Cardiac muscle cell (in vitro differentiated cells and primary cell): Measurements from ENCODE around the gene LASP1. TPM values are rescaled to one million over a fixed set of nuclear protein-coding genes. Genes with fewer than 3 reads are reported as not detected.

Source experiments
- DNase-seq, 2 donors: peaks; one replicate each; pipeline versions ENCODE4 v3.0.0 to v3.0.0-alpha.2; 2010 to 2017; ENCODE audit warnings: low read depth in 1 of 2, low spot score in 1 of 2
- H3K27ac ChIP-seq: fragments of 200-600 bp; sonication (generic); 2 replicates; pipeline ENCODE4 v1.5.1; 2016
- H3K27me3 ChIP-seq: fragments of 200-600 bp; sonication (generic); 2 replicates; pipeline ENCODE4 v1.6.0; 2016; ENCODE audit warnings: control low read depth
- H3K36me3 ChIP-seq: fragments of 200-600 bp; sonication (generic); 2 replicates; pipeline ENCODE4 v1.5.1; 2016; ENCODE audit warnings: control low read depth
- H3K4me1 ChIP-seq: fragments of 200-600 bp; sonication (generic); 2 replicates; pipeline ENCODE4 v1.8.1; 2017; ENCODE audit warnings: low read depth, mild to moderate bottlenecking, mixed run types
- H3K4me3 ChIP-seq: fragments of 200-600 bp; sonication (generic); 2 replicates; pipeline ENCODE4 v1.5.1; 2016; ENCODE audit warnings: mild to moderate bottlenecking
- H3K9me3 ChIP-seq: fragments of 200-600 bp; sonication (generic); 2 replicates; pipeline ENCODE4 v1.5.1; 2017; ENCODE audit warnings: low read depth, mild to moderate bottlenecking, control low read depth
- polyA plus RNA-seq: library from polyadenylated mRNA; unstranded; fragments of >200 nt; fragmentation: Nextera tagmentation; extraction: Ambion mirVana; gene quantifications from 2 replicates; pipeline ENCODE4 v1.2.1, GENCODE V29; 2016
- total RNA-seq: library from RNA; depleted of rRNA; stranded (reverse); fragments of >200 nt; gene quantifications from 2 replicates; pipeline ENCODE4 v1.2.3, GENCODE V29; 2016
- TF ChIP-seq, protein P1 (sequence below): IDR thresholded peaks from 2 replicates; pipeline ENCODE4 v1.5.1; 2012; ENCODE audit warnings: low read depth, mild to moderate bottlenecking, low read length

LASP1 gene
- total and polyA plus RNA-seq, 2 experiments from 2014 or later = 28.1 to 46.0 TPM

DNA sequence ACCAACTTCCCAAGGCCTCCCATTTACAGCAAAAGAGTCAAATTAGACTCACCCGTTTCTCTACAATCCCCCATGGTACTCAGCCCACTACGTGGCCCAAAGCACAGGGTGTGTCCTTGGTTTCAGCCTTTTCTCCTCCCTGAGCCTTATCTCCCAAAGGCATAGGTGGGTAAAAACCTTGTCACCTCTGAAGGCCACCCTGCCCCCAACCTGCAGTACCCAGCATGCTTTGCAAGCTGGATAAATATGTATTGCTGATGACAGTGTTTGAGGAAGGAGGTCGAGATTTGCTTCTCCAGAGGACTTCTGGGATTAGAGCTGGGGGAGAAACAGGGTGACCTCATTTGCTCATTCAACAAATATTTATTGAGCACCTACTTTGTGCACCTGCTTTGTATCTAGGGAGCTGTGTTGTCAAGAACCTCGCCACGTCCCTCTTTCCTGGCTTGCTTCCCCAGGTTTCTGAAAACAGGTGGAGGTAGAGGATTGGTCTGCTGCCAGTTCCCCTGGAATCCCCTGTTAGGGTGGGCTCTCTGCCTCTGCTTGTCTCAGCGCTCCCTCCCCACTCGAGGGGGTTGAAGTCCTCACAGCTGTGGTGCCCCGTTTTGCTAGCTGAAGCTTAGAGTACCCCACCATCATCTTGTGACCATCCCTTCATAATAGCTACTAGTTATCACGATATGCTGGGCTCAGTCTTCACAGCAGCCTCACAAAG, 3.0 kb downstream of the LASP1 start:
- DNase-seq = no peak
- TF ChIP-seq, protein P1, sequence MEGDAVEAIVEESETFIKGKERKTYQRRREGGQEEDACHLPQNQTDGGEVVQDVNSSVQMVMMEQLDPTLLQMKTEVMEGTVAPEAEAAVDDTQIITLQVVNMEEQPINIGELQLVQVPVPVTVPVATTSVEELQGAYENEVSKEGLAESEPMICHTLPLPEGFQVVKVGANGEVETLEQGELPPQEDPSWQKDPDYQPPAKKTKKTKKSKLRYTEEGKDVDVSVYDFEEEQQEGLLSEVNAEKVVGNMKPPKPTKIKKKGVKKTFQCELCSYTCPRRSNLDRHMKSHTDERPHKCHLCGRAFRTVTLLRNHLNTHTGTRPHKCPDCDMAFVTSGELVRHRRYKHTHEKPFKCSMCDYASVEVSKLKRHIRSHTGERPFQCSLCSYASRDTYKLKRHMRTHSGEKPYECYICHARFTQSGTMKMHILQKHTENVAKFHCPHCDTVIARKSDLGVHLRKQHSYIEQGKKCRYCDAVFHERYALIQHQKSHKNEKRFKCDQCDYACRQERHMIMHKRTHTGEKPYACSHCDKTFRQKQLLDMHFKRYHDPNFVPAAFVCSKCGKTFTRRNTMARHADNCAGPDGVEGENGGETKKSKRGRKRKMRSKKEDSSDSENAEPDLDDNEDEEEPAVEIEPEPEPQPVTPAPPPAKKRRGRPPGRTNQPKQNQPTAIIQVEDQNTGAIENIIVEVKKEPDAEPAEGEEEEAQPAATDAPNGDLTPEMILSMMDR = no peak
- Histone ChIP-seq H3K27me3 (no peaks in the 10 kb centered on the region), H3K4me1 (peaks cover 29% of the 10 kb centered on the region), H3K9me3 (no peaks in the 10 kb centered on the region), H3K4me3 (no peak overlapping the region), H3K27ac (no peak overlapping the region), H3K36me3 (no peaks in the 10 kb centered on the region)

DNA sequence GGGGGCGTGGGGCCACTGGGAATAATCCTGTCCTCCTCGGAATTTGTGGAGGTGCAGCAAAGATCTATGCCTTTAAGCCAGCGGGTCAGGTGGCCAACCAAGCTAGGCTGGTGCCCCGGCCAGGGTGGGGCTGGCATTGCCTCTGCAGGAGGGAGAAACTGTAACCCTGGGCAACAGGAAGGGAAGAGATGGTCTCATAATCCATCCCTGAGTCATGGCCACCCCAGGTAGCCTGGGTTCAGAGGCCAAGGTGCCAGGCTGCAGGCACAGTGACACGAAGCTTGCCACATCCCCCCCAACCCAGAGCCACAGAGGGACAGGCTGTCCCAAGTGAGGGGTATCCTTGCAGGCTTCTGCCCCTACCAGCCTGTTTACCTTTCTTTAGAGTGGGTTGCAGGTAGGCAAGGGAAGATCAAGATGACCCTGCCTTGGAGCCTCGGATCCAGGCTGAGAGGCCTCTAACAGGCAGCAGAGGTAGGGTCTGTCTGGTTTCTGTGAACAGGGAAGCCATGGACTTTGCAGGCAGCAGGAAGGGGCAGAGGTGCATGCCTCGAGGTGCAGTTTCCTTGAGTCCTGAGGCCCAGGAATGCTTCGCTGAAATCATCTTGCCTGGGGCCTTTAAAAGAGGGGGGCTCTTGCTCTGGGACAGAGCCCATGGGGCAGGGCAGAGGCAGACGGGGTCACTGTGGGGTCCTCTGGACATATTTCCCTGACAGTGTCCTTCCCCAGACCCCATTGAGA, 4.0 kb downstream of the LASP1 start:
- no peaks in the 10 kb centered on the region for H3K36me3 ChIP-seq
- H3K4me3 ChIP-seq = no peak overlapping the region
- H3K27ac ChIP-seq = peak overlapping the region; percentile 49
- H3K4me1 ChIP-seq = peaks cover 29% of the 10 kb centered on the region
- no peaks in the 10 kb centered on the region for H3K27me3 ChIP-seq
- H3K9me3 ChIP-seq = no peaks in the 10 kb centered on the region
- TF ChIP-seq, protein P1 = no peak
- DNase-seq = no peak

DNA sequence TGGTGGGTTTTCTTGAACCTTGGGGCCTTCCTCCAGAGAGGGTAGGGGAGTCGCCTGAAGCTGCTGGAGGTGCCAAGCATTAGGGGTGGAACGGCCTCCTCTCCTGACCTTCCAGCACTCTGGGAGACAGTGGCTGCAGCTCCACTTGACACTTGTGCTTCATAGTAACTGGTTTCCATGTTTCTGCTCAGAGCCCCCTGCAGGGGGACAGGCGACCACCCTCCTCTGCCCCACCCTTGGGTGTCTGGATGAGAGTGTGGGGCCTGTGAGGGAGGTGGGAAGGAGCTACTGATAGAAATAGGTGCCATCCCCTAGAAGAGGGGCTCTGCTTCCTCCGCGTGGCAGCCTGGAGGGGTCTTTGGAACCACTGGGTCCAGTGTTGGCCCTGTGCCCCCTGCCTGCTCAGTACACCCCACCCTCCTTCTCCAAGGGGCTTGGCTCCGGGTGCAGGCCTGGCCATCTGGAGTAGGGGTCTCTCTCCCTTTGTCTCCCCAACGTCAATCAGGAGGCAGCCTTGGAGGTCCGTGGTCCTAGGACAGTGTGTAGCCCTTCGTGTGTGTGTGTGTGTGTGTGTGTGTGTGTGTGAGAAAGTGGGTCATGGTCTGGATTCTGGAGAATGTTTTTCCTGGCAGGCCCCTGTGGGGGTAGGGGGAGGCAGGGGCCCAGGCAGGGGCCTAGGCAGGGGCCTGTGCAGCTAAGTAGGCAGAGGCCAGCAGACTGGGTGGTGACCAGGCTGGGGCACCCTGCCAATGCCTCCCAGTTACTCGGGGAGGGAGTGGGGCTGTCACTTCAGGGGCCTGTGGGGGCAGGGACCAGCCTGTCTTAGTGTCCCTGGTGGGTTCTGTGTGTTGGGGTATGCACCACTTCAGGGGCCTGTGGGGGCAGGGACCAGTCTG, 4.9 kb downstream of the LASP1 start:
- Histone ChIP-seq H3K27me3 (no peaks in the 10 kb centered on the region), H3K36me3 (no peaks in the 10 kb centered on the region), H3K4me1 (peaks cover 35% of the 10 kb centered on the region), H3K9me3 (no peaks in the 10 kb centered on the region), H3K4me3 (no peak overlapping the region), H3K27ac (no peak overlapping the region)
- DNase-seq = peak in 1 of 2 donors; percentile 44
- TF ChIP-seq, protein P1 = no peak

DNA sequence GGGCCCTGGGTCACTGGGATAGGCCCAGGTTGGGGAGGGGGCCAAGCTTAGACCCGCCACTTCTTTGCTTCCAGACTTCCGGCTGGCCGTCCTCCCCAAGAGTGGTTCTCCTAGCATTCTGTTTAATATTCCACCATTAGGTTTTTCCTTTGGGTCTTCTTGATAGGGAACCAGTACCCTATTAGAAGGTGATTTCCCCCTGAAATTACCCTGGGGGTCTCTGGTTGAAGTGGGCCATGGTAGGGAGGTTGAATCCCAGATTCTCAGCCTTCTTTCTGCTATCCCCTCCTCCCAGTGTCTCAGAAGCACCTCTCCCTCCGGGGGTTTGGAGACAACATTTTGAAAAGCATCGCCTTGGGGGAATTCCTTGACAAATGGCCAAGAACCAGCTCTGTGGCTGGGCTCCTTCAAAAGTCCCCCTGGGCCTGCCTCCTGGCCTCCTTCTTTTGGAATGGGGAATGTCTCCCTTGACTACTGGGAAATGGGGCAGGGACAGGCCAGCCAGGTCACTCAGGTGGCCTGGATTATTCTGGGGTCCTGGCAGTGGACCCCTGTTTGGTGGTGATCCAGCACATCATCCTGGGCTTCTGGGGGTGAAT, 5.7 kb downstream of the LASP1 start:
- H3K27me3 ChIP-seq = no peaks in the 10 kb centered on the region
- no peak overlapping the region for H3K4me3 ChIP-seq
- H3K4me1 ChIP-seq = peaks cover 43% of the 10 kb centered on the region
- H3K27ac ChIP-seq = no peak overlapping the region
- peak in 1 of 2 donors; percentile 50 for DNase-seq
- TF ChIP-seq, protein P1 = no peak
- H3K9me3 ChIP-seq = no peaks in the 10 kb centered on the region
- H3K36me3 ChIP-seq = no peaks in the 10 kb centered on the region
